Measurements from ENCODE around the gene RTTN. TPM values are rescaled to one million over a fixed set of nuclear protein-coding genes. Genes with fewer than 3 reads are reported as not detected.
"Not testable (repeated sequence)": the region's sequence is repeated elsewhere in the genome, so short reads cannot be mapped to it uniquely, and the experiment has no call there.

RTTN gene
- total and polyA plus RNA-seq, 5 experiments from 2014 or later: 2.6 to 26.6 (median 4.8) TPM

DNA sequence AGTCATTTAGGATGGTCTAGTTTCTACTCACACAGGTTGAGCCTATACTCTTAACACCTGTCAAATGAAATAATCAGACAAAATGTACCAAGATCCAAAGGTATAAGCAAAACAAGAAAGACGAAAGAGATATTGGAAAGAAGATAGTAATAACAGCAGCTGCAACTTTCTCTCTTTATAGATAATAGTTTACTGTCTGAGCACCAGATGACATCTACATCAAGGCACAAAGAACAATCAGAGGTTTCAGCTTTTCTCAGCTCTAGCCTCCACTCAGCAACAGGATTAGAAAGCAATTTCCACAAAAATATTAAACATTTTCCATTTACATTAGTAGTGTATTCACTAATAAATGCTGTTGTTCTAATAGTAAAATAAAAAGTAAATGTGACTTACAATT, 66.3 kb downstream of the RTTN start:
- ATAC-seq (no peak), DNase-seq (no peak)
- Mint-ChIP-seq H3K27ac (no peak overlapping the region), H3K4me3 (no peak overlapping the region), H3K36me3 (peaks cover 19 to 77% (median 44%) of the 10 kb centered on the region in 3 donors), H3K9me3 (peaks cover 0 to 4% (median 0%) of the 10 kb centered on the region in 9 donors), H3K27me3 (no peaks in the 10 kb centered on the region), H3K4me1 (peaks cover 0 to 2% (median 0%) of the 10 kb centered on the region in 4 donors)
- POLR2A ChIA-PET: no interaction called here

- DNase-seq (no peak), ATAC-seq (no peak)
- POLR2A ChIA-PET: no interaction called here
- H3K4me3 Mint-ChIP-seq: no peak overlapping the region
- H3K36me3 Mint-ChIP-seq: peaks cover 18 to 77% (median 42%) of the 10 kb centered on the region in 3 donors
- no peak overlapping the region for H3K27ac Mint-ChIP-seq
- H3K27me3 Mint-ChIP-seq: no peaks in the 10 kb centered on the region
- H3K9me3 Mint-ChIP-seq: peaks cover 0 to 4% (median 0%) of the 10 kb centered on the region in 9 donors
- peaks cover 0 to 2% (median 0%) of the 10 kb centered on the region in 4 donors for H3K4me1 Mint-ChIP-seq
Observed at GRCh38 chr18:70135604-70136003, 69.9 kb downstream of the RTTN start.

DNA sequence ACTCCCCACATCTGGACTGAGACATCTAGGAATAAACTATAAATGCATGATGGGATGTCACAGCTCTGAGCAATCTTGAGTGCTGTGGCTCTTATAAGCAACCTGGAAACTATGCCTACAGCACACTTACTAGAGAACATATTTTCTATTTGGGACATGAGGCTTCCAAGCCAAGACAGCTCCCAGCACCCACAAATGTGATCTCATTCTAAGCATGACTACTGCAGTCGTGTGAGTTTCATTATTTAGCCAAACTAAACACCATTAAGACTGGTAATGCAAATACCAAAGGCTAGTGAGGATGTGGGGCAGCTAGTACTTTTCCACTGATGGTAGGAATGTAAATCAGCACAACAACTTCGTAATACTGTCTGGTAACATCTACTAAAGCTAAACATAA, 72.5 kb downstream of the RTTN start:
- Mint-ChIP-seq H3K9me3 (peaks cover 0 to 10% (median 3%) of the 10 kb centered on the region in 9 donors), H3K27me3 (no peaks in the 10 kb centered on the region), H3K27ac (no peak overlapping the region), H3K36me3 (peaks cover 28 to 82% (median 61%) of the 10 kb centered on the region in 3 donors), H3K4me1 (peaks cover 0 to 2% (median under 1%) of the 10 kb centered on the region in 4 donors), H3K4me3 (no peak overlapping the region)
- POLR2A ChIA-PET: no interaction called here
- ATAC-seq (no peak), DNase-seq (no peak)

DNA sequence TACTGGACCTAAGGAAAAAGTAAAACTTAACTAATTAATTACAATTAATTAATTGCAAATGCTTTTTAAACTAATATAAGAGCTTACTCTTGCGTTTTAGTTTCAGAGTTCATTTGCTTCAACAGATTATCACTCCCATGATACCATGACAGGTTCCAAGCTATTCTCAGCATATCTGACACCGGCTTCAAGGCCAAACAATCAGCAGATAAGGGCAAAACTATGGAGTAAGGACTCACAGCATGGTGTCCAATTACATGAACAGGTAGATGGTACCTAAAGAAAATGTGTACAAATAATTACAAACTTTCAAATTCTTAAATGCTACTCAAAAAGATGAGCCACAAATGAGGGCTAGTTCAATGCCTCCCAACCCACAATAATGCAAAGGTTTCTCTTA, 77.2 kb downstream of the RTTN start:
- H3K27me3 Mint-ChIP-seq: no peaks in the 10 kb centered on the region
- H3K4me3 Mint-ChIP-seq: no peak overlapping the region
- H3K4me1 Mint-ChIP-seq: peaks cover 0 to 4% (median under 1%) of the 10 kb centered on the region in 4 donors
- DNase-seq: no peak
- H3K27ac Mint-ChIP-seq: no peak overlapping the region
- POLR2A ChIA-PET: no interaction called here
- H3K9me3 Mint-ChIP-seq: peaks cover 0 to 10% (median 3%) of the 10 kb centered on the region in 9 donors
- H3K36me3 Mint-ChIP-seq: peaks cover 17 to 79% (median 59%) of the 10 kb centered on the region in 3 donors
- ATAC-seq: no peak

GRCh38 chr18:70127359-70127758, 78.1 kb downstream of the RTTN start:
- H3K36me3 Mint-ChIP-seq: peaks cover 16 to 75% (median 53%) of the 10 kb centered on the region in 3 donors
- H3K27me3 Mint-ChIP-seq: no peaks in the 10 kb centered on the region
- H3K4me3 Mint-ChIP-seq: no peak overlapping the region
- no peak overlapping the region for H3K27ac Mint-ChIP-seq
- H3K4me1 Mint-ChIP-seq: peaks cover 0 to 4% (median under 1%) of the 10 kb centered on the region in 4 donors
- DNase-seq (no peak), ATAC-seq (no peak)
- H3K9me3 Mint-ChIP-seq: peaks cover 0 to 10% (median 3%) of the 10 kb centered on the region in 9 donors
- POLR2A ChIA-PET: no interaction called here

- DNase-seq (no peak), ATAC-seq (no peak)
- Mint-ChIP-seq H3K4me3 (no peak overlapping the region), H3K4me1 (peaks cover 0 to 4% (median under 1%) of the 10 kb centered on the region in 4 donors), H3K9me3 (peaks cover 0 to 10% (median 3%) of the 10 kb centered on the region in 9 donors), H3K27me3 (no peaks in the 10 kb centered on the region), H3K27ac (no peak overlapping the region), H3K36me3 (peaks cover 16 to 74% (median 51%) of the 10 kb centered on the region in 3 donors)
- POLR2A ChIA-PET: no interaction called here
Observed at GRCh38 chr18:70126832-70127231, 78.7 kb downstream of the RTTN start.

DNA sequence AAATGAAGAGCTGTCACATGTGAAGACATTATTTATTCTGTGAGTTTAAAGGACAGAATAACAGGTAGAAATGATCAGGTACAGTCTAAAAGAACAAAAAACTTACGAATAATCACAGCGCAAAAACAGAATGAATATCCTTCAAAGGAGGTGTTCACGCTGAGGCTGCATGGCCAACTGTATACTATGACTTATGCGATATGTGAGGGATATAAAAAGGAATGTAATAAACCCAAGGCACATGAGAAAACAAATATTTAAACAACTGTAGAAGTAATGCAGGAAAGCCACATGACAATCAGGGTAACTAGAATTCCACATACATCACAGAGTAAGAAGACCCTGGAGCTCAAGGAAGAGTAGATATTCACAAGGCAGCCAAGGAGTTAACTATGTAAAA, 81.3 kb downstream of the RTTN start:
- Mint-ChIP-seq H3K27me3 (no peaks in the 10 kb centered on the region), H3K4me3 (no peak overlapping the region), H3K9me3 (peaks cover 0 to 4% (median 0%) of the 10 kb centered on the region in 9 donors), H3K4me1 (peaks cover 0 to 4% (median under 1%) of the 10 kb centered on the region in 4 donors), H3K27ac (peak overlapping the region in 1 of 10 donors; percentile 52), H3K36me3 (peaks cover 0 to 73% (median 53%) of the 10 kb centered on the region in 3 donors)
- DNase-seq: no peak
- POLR2A ChIA-PET: no interaction called here
- no peak for ATAC-seq

DNA sequence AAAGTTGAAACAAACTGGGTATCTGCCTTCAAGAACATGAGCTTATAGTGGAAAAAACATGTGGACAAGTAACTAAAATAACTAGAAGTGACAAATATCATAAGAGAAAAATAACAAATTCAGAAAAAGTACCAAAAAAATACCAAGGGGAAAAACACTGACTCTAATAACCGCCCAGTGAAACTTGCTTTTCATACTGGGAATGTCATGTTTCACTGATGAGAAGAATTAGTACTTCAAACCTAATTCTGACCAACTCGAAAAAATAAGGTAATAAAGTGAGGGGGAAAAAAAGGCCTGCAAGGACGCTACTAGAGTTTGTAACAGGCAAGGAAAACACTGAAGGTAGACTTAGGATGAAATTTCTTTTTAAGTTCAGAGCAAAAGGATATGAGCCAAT, 83.6 kb downstream of the RTTN start:
- POLR2A ChIA-PET: no interaction called here
- no peaks in the 10 kb centered on the region for H3K27me3 Mint-ChIP-seq
- H3K9me3 Mint-ChIP-seq: peaks cover 0 to 6% (median 0%) of the 10 kb centered on the region in 9 donors
- H3K36me3 Mint-ChIP-seq: peaks cover 9 to 72% (median 55%) of the 10 kb centered on the region in 3 donors
- H3K4me1 Mint-ChIP-seq: peaks cover 0 to 4% (median under 1%) of the 10 kb centered on the region in 4 donors
- no peak overlapping the region for H3K4me3 Mint-ChIP-seq
- ATAC-seq: no peak
- no peak overlapping the region for H3K27ac Mint-ChIP-seq
- DNase-seq: no peak

DNA sequence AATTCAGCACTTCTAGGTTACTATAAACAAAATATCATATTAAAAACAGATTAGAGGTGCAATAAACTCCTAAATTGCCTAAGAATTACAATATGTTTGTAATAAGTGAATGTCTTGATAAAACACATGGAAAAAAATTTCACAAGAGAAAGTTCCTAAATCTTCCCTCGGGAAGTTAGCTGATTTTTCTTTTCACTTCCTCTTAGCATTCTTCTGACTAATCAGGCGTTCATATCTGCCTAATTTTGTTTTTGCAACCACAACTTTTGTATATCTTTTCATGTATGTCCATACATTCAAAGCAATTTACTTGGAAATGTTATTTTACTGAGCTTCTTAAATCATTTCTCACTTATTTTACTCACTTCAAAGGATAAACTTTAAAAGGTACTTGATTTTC, 88.5 kb downstream of the RTTN start:
- POLR2A ChIA-PET: interaction anchor here (0.6 kb wide), 1 partner anchor 56 kb away, joined by 4 read pairs; no protein-coding TSS in a partner anchor
- no peak for DNase-seq
- H3K4me1 Mint-ChIP-seq: peaks cover 0 to 2% (median under 1%) of the 10 kb centered on the region in 4 donors
- no peak overlapping the region for H3K27ac Mint-ChIP-seq
- H3K36me3 Mint-ChIP-seq: peaks cover 20 to 65% (median 57%) of the 10 kb centered on the region in 3 donors
- H3K9me3 Mint-ChIP-seq: peaks cover 0 to 6% (median 0%) of the 10 kb centered on the region in 9 donors
- no peak overlapping the region for H3K4me3 Mint-ChIP-seq
- no peaks in the 10 kb centered on the region for H3K27me3 Mint-ChIP-seq
- no peak for ATAC-seq

GRCh38 chr18:70113511-70113910, 92.0 kb downstream of the RTTN start:
- no peak overlapping the region for H3K4me3 Mint-ChIP-seq
- H3K27ac Mint-ChIP-seq: no peak overlapping the region
- H3K36me3 Mint-ChIP-seq: peaks cover 19 to 69% (median 59%) of the 10 kb centered on the region in 3 donors
- no peaks in the 10 kb centered on the region for H3K27me3 Mint-ChIP-seq
- H3K4me1 Mint-ChIP-seq: peaks cover 0 to 2% (median 0%) of the 10 kb centered on the region in 4 donors
- ATAC-seq (no peak), DNase-seq (no peak)
- peaks cover 0 to 5% (median 0%) of the 10 kb centered on the region in 9 donors for H3K9me3 Mint-ChIP-seq
- POLR2A ChIA-PET: no interaction called here

- no peak for ATAC-seq
- H3K4me3 Mint-ChIP-seq: no peak overlapping the region
- no peak for DNase-seq
- peaks cover 15 to 84% (median 71%) of the 10 kb centered on the region in 3 donors for H3K36me3 Mint-ChIP-seq
- POLR2A ChIA-PET: interaction anchor here (0.6 kb wide), 1 partner anchor 97 kb away, joined by 3 read pairs; no protein-coding TSS in a partner anchor
- peaks cover 0 to 2% (median 0%) of the 10 kb centered on the region in 4 donors for H3K4me1 Mint-ChIP-seq
- peaks cover 0 to 2% (median 0%) of the 10 kb centered on the region in 9 donors for H3K9me3 Mint-ChIP-seq
- H3K27ac Mint-ChIP-seq: no peak overlapping the region
- H3K27me3 Mint-ChIP-seq: no peaks in the 10 kb centered on the region
Observed at GRCh38 chr18:70110678-70111077, 94.8 kb downstream of the RTTN start.

- Mint-ChIP-seq H3K4me1 (peaks cover 0 to 3% (median 0%) of the 10 kb centered on the region in 4 donors), H3K27me3 (no peaks in the 10 kb centered on the region), H3K9me3 (peaks cover 0 to 9% (median 2%) of the 10 kb centered on the region in 9 donors), H3K36me3 (peaks cover 11 to 95% (median 86%) of the 10 kb centered on the region in 3 donors), H3K4me3 (no peak overlapping the region), H3K27ac (no peak overlapping the region)
- no peak for ATAC-seq
- no peak for DNase-seq
- POLR2A ChIA-PET: no interaction called here
Observed at GRCh38 chr18:70107091-70107490, 98.4 kb downstream of the RTTN start.

DNA sequence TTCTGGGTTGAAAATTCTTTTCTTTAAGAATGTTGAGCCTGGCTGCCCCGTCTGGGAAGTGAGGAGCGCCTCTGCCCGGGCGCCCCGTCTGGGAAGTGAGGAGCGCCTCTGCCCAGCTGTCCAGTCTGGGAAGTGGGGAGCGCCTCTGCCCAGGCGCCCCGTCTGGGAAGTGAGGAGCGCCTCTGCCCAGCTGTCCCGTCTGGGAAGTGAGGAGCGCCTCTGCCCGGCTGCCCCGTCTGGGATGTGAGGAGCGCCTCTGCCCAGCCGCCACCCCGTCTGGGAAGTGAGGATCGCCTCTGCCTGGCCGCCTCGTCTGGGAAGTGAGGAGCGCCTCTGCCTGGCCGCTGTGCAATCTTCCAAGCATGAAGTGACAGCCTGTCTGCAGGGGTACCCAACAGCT, 102.6 kb downstream of the RTTN start:
- DNase-seq: peak in 1 of 10 donors; percentile 62
- H3K4me1 Mint-ChIP-seq, POLR2A ChIA-PET, ATAC-seq, H3K27ac Mint-ChIP-seq, H3K27me3 Mint-ChIP-seq, H3K4me3 Mint-ChIP-seq: not testable (repeated sequence)
- Mint-ChIP-seq H3K9me3 (peaks cover 0 to 49% (median 17%) of the 10 kb centered on the region in 9 donors), H3K36me3 (peaks cover 23 to 70% (median 67%) of the 10 kb centered on the region in 3 donors)
